Measurements from ENCODE around the gene MSH5.
A peak's percentile ranks its signal among the peaks of the same experiment; 100 is the strongest.
"Not testable (repeated sequence)": the region's sequence is repeated elsewhere in the genome, so short reads cannot be mapped to it uniquely, and the experiment has no call there.

Gene MSH5

GRCh38 chr6:31739639-31740396 lies at the start of gene MSH5:
MSH5 (plus strand) TSS chr6:31740005; CDS start chr6:31740467, 462 bp downstream.
- DNase-seq, result peak; percentile 99

GRCh38 chr6:31690231-31691077 lies 49.4 kb upstream of the MSH5 start:
- no peak for DNase-seq

- no peak for DNase-seq
Observed at GRCh38 chr6:31691078-31691463, 48.7 kb upstream of the MSH5 start.

- no peak for DNase-seq
Observed at GRCh38 chr6:31691564-31692108, 48.2 kb upstream of the MSH5 start.

DNA sequence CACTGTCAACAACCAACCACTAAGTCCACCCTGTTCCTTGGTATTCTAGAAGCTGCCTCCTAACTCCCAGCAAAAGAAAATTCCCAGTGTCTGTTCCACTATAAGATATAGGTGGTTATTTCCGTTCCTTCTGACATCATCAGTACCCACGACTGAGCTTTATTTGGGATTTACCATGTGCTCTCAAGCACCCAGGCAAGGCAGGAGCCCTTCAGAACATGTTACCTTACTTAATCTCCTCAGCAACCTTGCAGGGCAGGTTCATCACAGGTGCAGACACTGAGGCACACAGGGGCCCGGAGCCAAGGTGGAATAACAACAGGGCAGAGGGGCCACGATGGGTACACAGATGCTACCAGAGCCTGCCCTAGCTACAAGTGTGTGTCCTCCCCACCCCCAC lies 47.5 kb upstream of the MSH5 start:
- no peak for DNase-seq

GRCh38 chr6:31692886-31693285 lies 46.9 kb upstream of the MSH5 start:
- DNase-seq, result no peak

DNA sequence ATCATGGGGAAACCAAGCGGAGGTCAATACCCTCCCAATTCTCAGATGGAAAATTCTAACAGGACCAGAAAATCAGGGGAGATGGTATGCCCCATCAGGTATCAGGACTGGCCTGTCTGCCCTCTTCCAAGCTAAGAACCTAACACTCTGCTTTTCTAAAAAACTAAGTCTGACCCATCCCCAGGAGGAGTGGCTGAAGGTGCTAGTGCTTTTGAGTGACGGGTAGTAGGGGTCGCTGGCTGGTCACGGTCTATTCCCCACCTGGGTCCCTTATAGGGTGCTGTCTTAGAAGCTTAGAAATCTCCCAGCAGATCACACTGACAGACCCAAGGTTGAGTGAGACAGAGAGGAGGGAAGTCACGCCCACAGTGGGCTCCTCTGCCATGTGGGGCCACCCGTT lies 46.3 kb upstream of the MSH5 start:
- DNase-seq, result no peak

GRCh38 chr6:31697555-31697954 lies 42.2 kb upstream of the MSH5 start:
- no peak for DNase-seq

DNA sequence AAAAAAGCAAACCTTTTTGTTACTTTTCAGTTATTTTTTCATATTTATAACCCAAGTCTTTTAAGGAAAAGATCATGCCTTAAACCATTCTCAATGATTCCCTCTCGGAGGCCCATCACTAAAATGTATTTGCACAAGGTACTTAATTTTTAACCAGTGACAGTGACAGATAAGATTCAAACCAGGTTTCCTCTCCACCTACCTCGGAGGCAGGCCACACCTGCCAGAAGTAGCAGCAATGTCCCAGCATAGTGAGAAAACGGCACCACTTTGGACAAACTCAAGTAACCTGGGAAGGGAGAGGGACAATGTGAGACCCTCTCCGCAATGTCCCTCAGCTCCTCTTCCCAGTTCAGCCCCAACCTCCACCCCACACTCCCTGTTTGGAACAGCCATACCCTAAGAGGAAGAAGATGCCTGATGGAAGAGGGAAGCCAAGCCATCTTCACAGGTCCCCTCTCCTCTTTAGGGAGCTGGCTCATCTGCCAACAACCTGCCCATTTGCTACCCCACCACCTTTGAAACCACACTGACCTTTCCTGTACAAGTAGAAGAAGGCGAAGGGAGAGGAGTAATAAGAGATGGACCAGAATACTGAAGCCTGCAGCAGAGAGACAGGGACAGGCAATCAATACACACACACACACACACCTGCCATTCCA lies 38.9 kb upstream of the MSH5 start:
- DNase-seq, result no peak

DNA sequence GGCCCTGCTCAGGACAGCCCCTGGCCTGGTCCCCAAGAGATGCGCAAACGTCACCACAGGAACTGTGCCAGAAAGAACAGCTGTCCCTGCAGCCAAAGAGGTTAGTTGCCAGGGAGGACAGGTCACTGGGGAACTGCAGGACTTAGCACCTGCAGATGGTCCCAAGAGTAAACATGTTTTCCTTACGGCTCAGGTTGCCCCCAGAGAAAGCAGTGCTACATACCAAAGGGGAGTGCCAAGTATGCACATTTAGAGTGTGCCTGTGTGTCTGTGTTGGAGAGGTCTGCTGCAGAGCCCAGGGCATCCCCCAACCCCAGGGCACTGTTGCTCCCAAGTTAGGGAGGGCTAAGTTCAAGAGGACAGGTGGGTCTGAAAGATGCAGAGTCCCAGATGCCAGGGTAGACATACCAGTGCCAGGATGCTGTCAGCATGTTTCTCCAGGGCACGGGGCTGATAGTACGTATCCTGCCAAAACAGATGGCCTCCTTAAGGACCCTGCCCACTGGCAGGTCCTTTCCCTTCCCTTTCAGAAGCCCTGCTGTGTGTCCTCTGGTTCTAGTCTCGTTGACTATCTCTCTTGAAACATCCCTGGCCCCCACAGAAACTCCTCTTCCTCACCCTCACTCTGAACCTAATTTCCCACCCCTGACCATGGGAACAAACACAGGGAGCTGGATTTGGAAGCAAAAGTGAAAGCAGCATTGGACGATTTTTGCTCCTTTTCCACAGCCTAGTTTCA lies 38.0 kb upstream of the MSH5 start:
- no peak for DNase-seq

- no peak for DNase-seq
Observed at GRCh38 chr6:31702405-31702818, 37.4 kb upstream of the MSH5 start.

- peak; percentile 99 for DNase-seq
Observed at GRCh38 chr6:31702819-31703716, 36.7 kb upstream of the MSH5 start, which contains the start of gene ABHD16A. ABHD16A (minus strand) TSS chr6:31703324; CDS start chr6:31703281, 43 bp downstream.

DNA sequence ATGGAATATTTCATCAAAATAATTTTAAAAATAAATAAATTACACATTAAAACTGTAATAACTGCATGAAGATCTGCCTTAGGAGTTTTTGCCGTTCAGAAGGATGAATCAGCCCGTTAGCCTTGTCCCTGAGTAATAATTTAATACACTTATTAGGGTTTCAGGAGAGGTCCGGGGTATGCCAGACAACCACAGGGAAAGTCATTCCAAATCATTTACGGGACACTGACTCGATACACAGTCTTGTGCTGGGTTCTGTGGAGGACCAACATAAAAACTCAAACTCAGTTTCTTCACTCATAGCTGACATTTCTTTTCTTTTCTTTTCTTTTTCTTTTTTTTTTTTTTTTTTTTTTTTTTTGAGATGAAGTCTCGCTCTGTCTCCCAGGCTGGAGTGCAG lies 33.9 kb upstream of the MSH5 start:
- no peak for DNase-seq

GRCh38 chr6:31706599-31706998 lies 33.2 kb upstream of the MSH5 start, which contains the start of gene LY6G6F:
LY6G6F (plus strand) TSS chr6:31706866; CDS start chr6:31706907, 41 bp downstream.
- no peak for DNase-seq

DNA sequence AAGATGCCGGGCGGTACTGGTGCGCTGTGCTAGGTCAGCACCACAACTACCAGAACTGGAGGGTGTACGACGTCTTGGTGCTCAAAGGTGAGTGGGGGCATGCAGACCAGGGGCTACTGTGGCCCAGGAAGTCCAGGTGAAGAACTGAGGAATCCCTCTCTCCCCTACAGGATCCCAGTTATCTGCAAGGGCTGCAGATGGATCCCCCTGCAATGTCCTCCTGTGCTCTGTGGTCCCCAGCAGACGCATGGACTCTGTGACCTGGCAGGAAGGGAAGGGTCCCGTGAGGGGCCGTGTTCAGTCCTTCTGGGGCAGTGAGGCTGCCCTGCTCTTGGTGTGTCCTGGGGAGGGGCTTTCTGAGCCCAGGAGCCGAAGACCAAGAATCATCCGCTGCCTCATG lies 32.1 kb upstream of the MSH5 start:
- no peak for DNase-seq

- no peak for DNase-seq
Observed at GRCh38 chr6:31708224-31708623, 31.6 kb upstream of the MSH5 start.

DNA sequence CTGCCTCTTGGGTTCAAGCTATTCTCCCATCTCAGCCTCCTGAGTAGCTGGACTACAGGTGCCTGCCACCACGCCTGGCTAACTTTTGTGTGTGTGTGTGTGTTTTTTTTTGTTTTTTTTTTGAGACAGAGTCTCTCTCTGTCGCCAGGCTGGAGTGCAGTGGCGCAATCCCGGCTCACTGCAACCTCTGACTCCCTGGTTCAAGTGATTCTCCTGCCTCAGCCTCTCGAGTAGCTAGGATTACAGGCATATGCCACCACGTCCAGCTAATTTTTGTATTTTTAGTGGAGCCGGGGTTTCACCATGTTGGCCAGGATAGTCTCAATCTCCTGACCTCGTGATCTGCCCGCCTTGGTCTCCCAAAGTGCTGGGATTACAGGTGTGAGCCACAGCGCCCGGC lies 30.6 kb upstream of the MSH5 start:
- not testable (repeated sequence) for DNase-seq

DNA sequence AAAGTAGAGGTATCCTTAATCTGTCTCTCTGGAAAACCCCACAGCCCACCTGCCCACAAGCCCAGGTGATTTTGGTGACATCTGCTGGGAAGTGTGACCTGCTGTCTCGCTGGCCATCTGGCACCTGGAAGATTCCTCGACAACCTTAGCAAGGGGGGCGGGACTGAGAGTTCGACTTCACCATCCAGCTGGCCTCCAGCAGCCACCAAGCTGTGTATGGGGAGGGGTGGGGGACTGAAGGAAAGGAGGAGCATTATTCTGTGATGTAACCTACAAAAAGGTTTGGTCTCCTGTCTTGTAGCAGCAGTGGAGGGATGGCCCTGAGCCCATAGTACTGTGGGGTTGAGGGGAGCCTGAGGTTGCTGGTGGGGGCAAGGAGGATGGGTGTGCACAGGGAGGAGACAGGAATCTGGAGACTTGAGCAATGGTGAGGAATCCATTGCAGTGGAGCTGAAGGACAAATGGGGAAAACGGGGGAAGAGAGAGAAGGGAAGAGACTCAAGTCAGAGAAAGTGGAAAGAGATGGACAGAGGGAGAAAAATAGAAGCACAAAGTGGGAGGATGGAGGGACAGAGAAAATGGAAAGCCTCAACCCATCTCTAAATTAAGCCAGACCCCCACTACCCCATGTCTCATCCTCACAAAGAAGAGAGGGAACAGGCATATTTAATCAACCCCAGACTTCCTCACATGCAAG lies 29.1 kb upstream of the MSH5 start:
- no peak for DNase-seq

GRCh38 chr6:31711233-31711632 lies 28.6 kb upstream of the MSH5 start:
- no peak for DNase-seq

DNA sequence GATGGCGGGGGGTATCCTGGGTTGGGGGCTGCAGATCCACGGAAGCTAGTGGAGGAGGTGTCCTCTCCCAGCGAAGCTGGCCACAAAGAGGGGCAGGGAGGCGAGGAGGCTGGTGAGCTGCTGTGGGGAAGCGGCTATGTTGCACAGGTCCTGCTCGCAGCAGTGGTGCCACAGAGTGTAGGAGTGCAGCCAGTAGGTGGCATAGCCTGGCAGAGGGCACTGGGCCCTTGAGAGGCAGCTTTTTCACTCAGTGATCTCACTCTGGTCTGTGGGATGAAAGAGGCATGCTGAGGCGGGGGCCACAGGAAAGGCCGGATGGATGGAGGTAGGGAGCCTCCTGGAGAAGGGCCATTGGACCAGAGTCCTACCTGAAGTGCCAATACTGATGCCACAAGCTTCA lies 27.5 kb upstream of the MSH5 start:
- DNase-seq, result no peak

DNA sequence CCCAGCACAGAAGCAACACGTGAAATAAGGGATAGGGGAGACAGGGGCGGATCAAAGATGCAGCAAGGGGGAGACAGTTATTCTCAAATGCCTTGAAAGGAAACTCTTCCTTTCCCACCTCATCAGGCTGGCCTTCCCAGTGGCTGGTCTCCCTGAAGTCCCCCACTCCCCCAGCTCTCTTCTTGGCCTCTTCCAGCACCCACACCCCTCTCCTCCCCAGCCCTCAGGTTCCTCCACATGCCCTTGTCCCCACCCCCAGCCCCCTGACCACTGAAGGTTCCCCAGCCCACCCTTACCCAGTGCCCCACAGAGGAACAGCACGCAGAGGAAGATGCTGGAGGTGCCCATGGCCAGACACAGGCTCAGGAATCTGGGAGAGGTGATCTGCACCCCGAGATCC lies 26.3 kb upstream of the MSH5 start:
- DNase-seq, result no peak

Measured in right forelimb (tissue), 1 donor.